BLaER1 (cell line): ENCODE results near the gene CBS.
A peak's percentile ranks its signal among the peaks of the same experiment; 100 is the strongest.
"Not testable (repeated sequence)": the region's sequence is repeated elsewhere in the genome, so short reads cannot be mapped to it uniquely, and the experiment has no call there.

Source experiments
- H3K27ac ChIP-seq: shearing (Covaris generic); formaldehyde crosslinking; 2 replicates; pipeline ENCODE4 v1.8.1; 2022
- H3K27me3 ChIP-seq: shearing (Covaris generic); formaldehyde crosslinking; 2 replicates; pipeline ENCODE4 v1.8.1; 2022
- H3K36me3 ChIP-seq: shearing (Covaris generic); formaldehyde crosslinking; 2 replicates; pipeline ENCODE4 v1.8.1; 2022
- H3K4me1 ChIP-seq: shearing (Covaris generic); formaldehyde crosslinking; 2 replicates; pipeline ENCODE4 v1.8.1; 2022
- H3K4me2 ChIP-seq: shearing (Covaris generic); formaldehyde crosslinking; 2 replicates; pipeline ENCODE4 v1.8.1; 2022
- H3K4me3 ChIP-seq: shearing (Covaris generic); formaldehyde crosslinking; 2 replicates; pipeline ENCODE4 v1.8.1; 2022
- H3K9ac ChIP-seq: shearing (Covaris generic); formaldehyde crosslinking; 2 replicates; pipeline ENCODE4 v1.8.1; 2022
- H3K9me3 ChIP-seq: shearing (Covaris generic); formaldehyde crosslinking; 2 replicates; pipeline ENCODE4 v1.8.1; 2022
- H4K20me1 ChIP-seq: shearing (Covaris generic); formaldehyde crosslinking; 2 replicates; pipeline ENCODE4 v1.8.1; 2022

Gene CBS

GRCh38 chr21:43082587-43083300 is 7.1 kb upstream of the CBS start:
- not testable (repeated sequence) for H4K20me1 ChIP-seq, H3K4me3 ChIP-seq, H3K36me3 ChIP-seq, H3K4me2 ChIP-seq, H3K27me3 ChIP-seq, H3K9ac ChIP-seq, H3K9me3 ChIP-seq, H3K4me1 ChIP-seq, H3K27ac ChIP-seq

DNA sequence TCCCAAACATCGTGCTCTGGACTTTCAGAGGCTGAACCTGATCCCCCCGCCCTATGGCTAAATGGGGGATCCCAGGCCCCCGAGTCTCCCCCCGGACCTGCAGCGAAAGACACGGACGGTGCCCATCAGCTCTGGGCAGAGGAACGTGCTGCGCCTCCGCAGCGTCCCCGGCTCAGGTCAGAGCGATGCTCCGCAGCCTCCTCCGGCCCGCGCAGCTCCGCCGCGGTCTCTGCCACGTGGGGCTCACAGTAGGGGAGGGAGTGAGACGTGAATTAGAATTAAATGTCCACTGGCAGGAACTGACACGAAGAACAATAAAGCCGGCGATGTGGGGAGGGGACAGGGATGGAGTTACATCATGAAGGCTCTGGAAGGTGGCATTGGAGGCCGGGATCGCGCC is 1.0 kb upstream of the CBS start:
- not testable (repeated sequence) for H3K27me3 ChIP-seq, H3K27ac ChIP-seq, H3K4me3 ChIP-seq, H4K20me1 ChIP-seq, H3K9me3 ChIP-seq, H3K4me1 ChIP-seq, H3K9ac ChIP-seq, H3K36me3 ChIP-seq, H3K4me2 ChIP-seq

DNA sequence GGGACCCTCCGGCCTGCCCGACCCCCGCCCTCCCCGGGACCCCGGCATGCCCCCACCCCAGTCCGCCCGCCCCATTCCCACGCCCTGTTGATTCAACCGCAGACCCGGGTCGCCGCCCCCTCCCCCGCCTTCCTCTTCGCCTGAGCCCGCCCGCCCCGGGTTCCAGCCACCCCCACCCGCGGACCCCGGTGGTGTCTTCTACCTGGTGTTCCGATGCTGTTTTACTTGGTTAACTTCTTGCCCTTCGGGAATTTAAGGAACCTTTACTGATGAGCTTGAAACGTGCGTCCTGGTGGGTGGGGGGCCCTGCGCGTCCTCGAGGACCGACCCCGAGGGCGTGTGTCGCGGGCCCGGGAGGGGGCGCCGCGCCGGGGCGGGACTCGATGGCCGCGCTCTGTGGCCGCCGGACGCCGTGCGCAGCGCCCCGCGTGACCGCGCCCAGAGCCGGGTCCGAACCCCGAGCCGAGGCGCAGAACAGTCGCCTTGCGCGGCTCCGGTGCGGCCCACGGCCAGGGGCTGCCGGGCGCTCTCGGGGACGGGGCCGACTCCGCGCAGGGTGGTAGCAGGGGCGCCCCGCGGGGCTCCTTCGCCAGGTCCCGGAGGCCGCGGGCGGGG is 495 bp upstream of the CBS start:
- H3K9ac ChIP-seq, H3K4me1 ChIP-seq, H3K4me3 ChIP-seq, H4K20me1 ChIP-seq, H3K27me3 ChIP-seq, H3K36me3 ChIP-seq, H3K27ac ChIP-seq, H3K4me2 ChIP-seq, H3K9me3 ChIP-seq: not testable (repeated sequence)

- not testable (repeated sequence) for H3K36me3 ChIP-seq, H3K27me3 ChIP-seq, H3K9ac ChIP-seq, H3K27ac ChIP-seq, H4K20me1 ChIP-seq, H3K4me2 ChIP-seq, H3K9me3 ChIP-seq, H3K4me1 ChIP-seq, H3K4me3 ChIP-seq
Measured at GRCh38 chr21:43074401-43075169, 1.1 kb downstream of the CBS start.

GRCh38 chr21:43072742-43073141 is 2.9 kb downstream of the CBS start:
- not testable (repeated sequence) for H3K4me3 ChIP-seq, H3K27me3 ChIP-seq, H3K9me3 ChIP-seq, H3K36me3 ChIP-seq, H3K4me1 ChIP-seq, H3K27ac ChIP-seq, H3K4me2 ChIP-seq, H4K20me1 ChIP-seq, H3K9ac ChIP-seq

DNA sequence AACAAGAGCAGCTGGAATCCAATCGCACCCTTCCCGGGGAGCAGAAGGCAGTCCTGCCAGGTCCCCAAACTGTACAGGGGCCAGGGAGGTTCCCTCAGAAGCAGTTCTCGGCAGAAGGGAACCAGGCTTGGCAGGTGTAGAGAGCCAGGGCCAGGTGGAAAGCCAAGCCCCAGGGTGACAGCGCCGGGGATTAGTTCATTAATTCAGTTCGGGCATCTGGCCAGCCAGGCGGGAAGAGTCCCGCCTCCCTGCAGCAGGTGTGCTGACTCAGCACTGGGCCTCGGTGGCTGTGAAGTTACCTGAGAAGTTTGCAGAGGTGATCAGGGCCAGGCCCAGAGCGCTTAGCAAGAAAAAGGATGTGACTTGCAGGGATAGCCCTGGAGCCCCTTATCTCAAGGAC is 6.0 kb downstream of the CBS start:
- H4K20me1 ChIP-seq, H3K27me3 ChIP-seq, H3K9ac ChIP-seq, H3K36me3 ChIP-seq, H3K4me1 ChIP-seq, H3K4me2 ChIP-seq, H3K27ac ChIP-seq, H3K9me3 ChIP-seq, H3K4me3 ChIP-seq: not testable (repeated sequence)

- not testable (repeated sequence) for H3K4me3 ChIP-seq, H3K27me3 ChIP-seq, H3K27ac ChIP-seq, H3K9ac ChIP-seq, H3K4me2 ChIP-seq, H4K20me1 ChIP-seq, H3K9me3 ChIP-seq, H3K4me1 ChIP-seq, H3K36me3 ChIP-seq
Measured at GRCh38 chr21:43068065-43068464, 7.6 kb downstream of the CBS start.

GRCh38 chr21:43066690-43067089 is 8.9 kb downstream of the CBS start:
- not testable (repeated sequence) for H3K27me3 ChIP-seq, H3K4me1 ChIP-seq, H4K20me1 ChIP-seq, H3K9ac ChIP-seq, H3K27ac ChIP-seq, H3K9me3 ChIP-seq, H3K36me3 ChIP-seq, H3K4me3 ChIP-seq, H3K4me2 ChIP-seq

- not testable (repeated sequence) for H3K9ac ChIP-seq, H3K4me1 ChIP-seq, H3K27me3 ChIP-seq, H3K9me3 ChIP-seq, H3K27ac ChIP-seq, H3K4me3 ChIP-seq, H3K4me2 ChIP-seq, H4K20me1 ChIP-seq, H3K36me3 ChIP-seq
Measured at GRCh38 chr21:43065991-43066390, 9.6 kb downstream of the CBS start.

DNA sequence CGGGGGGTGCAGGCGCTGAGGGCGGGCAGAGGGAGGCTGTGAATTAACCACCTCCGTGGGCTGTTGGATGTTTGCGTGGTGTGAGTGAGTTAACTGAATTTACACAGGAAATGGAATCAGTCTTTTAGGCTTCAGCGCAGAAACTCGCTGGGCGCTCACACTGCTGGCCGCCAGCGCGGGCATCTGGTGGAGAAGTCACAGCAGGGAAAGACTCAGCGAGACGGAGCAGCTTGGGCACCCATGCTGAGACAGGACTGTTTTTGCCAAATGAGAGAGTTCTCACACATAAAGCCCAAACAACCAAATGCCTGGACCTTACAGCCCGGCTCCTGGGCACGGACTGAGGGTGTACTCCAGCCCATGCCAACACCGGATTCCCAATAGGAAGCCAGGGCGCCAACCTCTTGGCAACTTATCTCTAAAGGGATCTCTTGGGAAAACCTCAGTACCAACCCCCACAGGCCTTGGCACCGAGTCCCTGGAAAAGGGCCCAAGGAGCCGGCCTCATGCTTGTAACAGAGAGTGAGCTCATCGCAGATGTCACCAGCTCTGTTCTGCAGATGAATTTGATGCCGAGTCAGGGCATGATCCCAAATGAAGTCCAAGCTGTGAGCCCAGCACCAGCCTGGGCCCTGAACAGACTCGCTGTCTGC is 11.2 kb downstream of the CBS start:
- H3K36me3 ChIP-seq, H3K27me3 ChIP-seq, H3K4me3 ChIP-seq, H3K4me1 ChIP-seq, H3K4me2 ChIP-seq, H3K27ac ChIP-seq, H4K20me1 ChIP-seq, H3K9me3 ChIP-seq, H3K9ac ChIP-seq: not testable (repeated sequence)

DNA sequence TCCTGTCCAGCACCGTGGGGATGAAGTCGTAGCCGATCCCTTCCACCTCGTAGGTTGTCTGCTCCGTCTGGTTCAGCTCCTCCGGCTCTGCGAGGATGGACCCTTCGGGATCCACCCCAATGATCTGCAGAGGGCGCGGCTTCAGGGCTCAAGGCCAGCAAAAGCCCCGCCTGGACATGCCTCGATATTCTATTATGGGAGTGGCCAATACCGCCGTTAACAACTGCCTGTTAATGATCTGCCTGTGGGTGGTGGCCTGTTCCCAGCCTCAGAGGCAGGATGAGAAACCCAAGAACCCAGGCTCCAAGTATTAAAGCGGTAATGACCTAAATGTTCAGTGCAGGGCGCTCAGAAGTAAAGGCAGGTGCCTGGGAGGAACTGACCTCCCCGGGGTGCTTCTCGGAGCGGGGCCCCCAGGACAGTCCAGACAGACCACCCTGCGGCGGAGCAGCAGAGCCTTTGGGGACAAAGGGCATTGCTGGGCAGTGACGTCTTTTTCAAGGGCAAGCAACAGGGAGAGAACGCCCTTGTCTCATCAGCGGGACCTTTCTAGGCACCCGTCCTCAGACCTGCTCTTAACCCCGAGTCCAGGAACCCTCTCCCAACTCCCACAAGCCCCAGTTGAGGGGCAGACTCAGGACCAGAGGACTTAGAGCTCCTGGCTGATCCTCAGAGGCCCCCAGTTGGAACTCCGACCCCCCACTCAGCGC is 12.5 kb downstream of the CBS start:
- H3K9ac ChIP-seq, H3K27ac ChIP-seq, H3K4me1 ChIP-seq, H3K9me3 ChIP-seq, H3K36me3 ChIP-seq, H4K20me1 ChIP-seq, H3K4me3 ChIP-seq, H3K4me2 ChIP-seq, H3K27me3 ChIP-seq: not testable (repeated sequence)

DNA sequence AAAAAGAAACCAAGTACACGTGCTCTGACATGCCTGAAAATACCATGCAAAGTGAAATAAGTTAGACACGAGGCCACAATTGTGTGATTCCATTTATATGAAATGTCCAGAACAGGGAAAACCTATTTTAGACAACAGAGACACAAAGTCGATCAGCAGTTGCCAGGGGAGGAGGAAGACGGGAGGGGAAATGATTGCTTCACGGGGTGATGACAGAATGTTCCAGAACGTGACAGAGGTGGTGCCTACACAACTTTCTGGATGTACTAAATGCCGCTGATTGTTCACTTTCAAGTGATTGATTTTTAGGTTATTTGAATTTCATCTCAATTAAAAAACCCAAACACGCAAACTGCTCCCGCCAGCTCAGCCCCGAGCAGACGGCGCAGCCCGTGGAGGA is 22.5 kb downstream of the CBS start:
- H3K36me3 ChIP-seq, H3K4me3 ChIP-seq, H3K9ac ChIP-seq, H3K9me3 ChIP-seq, H3K27me3 ChIP-seq, H3K27ac ChIP-seq, H3K4me2 ChIP-seq, H4K20me1 ChIP-seq, H3K4me1 ChIP-seq: not testable (repeated sequence)

GRCh38 chr21:43045876-43046821 is 29.5 kb downstream of the CBS start:
- peak overlapping the region; percentile 47 for H3K4me2 ChIP-seq
- H3K36me3 ChIP-seq, H3K4me1 ChIP-seq, H3K9ac ChIP-seq, H3K4me3 ChIP-seq, H3K27me3 ChIP-seq, H3K27ac ChIP-seq, H4K20me1 ChIP-seq, H3K9me3 ChIP-seq: not testable (repeated sequence)
